ENCODE measurements around the gene OTULIN.

OTULIN gene

GRCh38 chr5:14656898-14657297 is 7.6 kb upstream of the OTULIN start (continued):
- TF ChIP-seq PRDM10 (tag by site-specific recombination; IDR thresholded peaks at IDR 0.05), result no peak
- no peak for TF ChIP-seq ZNF658 (tag by site-specific recombination; IDR thresholded peaks at IDR 0.05)
- no peak for TF ChIP-seq ZNF692 (tag by site-specific recombination; IDR thresholded peaks at IDR 0.05)
- no peak for TF ChIP-seq ZNF600 (tag by site-specific recombination; IDR thresholded peaks at IDR 0.05)
- TF ChIP-seq ZNF2 (tag by site-specific recombination; IDR thresholded peaks at IDR 0.05), result no peak
- TF ChIP-seq FEZF1 (tag by site-specific recombination; IDR thresholded peaks at IDR 0.05), result no peak
- TF ChIP-seq ZBTB7A (tag by site-specific recombination; IDR thresholded peaks at IDR 0.05; ENCODE audit: low read depth), result no peak
- no peak for TF ChIP-seq ZNF747 (tag by site-specific recombination; IDR thresholded peaks at IDR 0.05)
- TF ChIP-seq SP3 (tag by site-specific recombination; IDR thresholded peaks at IDR 0.05), result no peak
- TF ChIP-seq GLI4 (tag by site-specific recombination; IDR thresholded peaks at IDR 0.05), result no peak

GRCh38 chr5:14659821-14660607 is 4.5 kb upstream of the OTULIN start:
- no peak for TF ChIP-seq ZFP3 (tag by site-specific recombination; IDR thresholded peaks at IDR 0.05; ENCODE audit: low read depth)
- TF ChIP-seq OSR2 (tag by site-specific recombination; IDR thresholded peaks at IDR 0.05), result no peak
- no peak for TF ChIP-seq ZNF132 (tag by site-specific recombination; IDR thresholded peaks at IDR 0.05; ENCODE audit: borderline replicate concordance)
- TF ChIP-seq ZNF561 (tag by site-specific recombination; IDR thresholded peaks at IDR 0.05; ENCODE audit: borderline replicate concordance), result no peak
- TF ChIP-seq, protein P1, sequence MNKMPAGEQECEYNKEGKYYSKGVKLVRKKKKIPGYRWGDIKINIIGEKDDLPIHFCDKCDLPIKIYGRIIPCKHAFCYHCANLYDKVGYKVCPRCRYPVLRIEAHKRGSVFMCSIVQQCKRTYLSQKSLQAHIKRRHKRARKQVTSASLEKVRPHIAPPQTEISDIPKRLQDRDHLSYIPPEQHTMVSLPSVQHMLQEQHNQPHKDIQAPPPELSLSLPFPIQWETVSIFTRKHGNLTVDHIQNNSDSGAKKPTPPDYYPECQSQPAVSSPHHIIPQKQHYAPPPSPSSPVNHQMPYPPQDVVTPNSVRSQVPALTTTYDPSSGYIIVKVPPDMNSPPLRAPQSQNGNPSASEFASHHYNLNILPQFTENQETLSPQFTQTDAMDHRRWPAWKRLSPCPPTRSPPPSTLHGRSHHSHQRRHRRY (tag by site-specific recombination; IDR thresholded peaks at IDR 0.05), result no peak
- POLR2A ChIA-PET, result no interaction called here
- H3K4me1 ChIP-seq (ENCODE audit: control insufficient read depth, insufficient read depth, low read length), result peaks cover 3% of the 10 kb centered on the region; the same call in 1 of the 2 replicates
- no peak overlapping the region for H3K4me3 ChIP-seq (ENCODE audit: low read depth, low read length)
- no peaks in the 10 kb centered on the region for H3K9me3 ChIP-seq (ENCODE audit: control insufficient read depth, insufficient read depth, low read depth, low read length)
- CTCF ChIA-PET, result interaction anchor here (0.7 to 1.4 kb wide), 2 partner anchors 12 to 16 kb away, joined by 3 to 6 read pairs; no protein-coding TSS in a partner anchor
- H3K36me3 ChIP-seq (ENCODE audit: control insufficient read depth in 2 of 2, insufficient read depth in 1 of 2, low read length in 2 of 2), result no peaks in the 10 kb centered on the region
- no peak overlapping the region for H3K27ac ChIP-seq (ENCODE audit: extremely low read depth, low read depth, low read length)

GRCh38 chr5:14660833-14661232 is 3.7 kb upstream of the OTULIN start:
- H3K4me1 ChIP-seq (ENCODE audit: control insufficient read depth, insufficient read depth, low read length), result peaks cover 5% of the 10 kb centered on the region; the same call in 1 of the 2 replicates
- POLR2A ChIA-PET, result no interaction called here
- CTCF ChIA-PET, result interaction anchor here (1.4 to 2.3 kb wide), 2 partner anchors 12 kb away, joined by 6 to 9 read pairs; no protein-coding TSS in a partner anchor
- H3K36me3 ChIP-seq (ENCODE audit: control insufficient read depth in 2 of 2, insufficient read depth in 1 of 2, low read length in 2 of 2), result no peaks in the 10 kb centered on the region
- H3K9me3 ChIP-seq (ENCODE audit: control insufficient read depth, insufficient read depth, low read depth, low read length), result no peaks in the 10 kb centered on the region
- no peak overlapping the region for H3K4me3 ChIP-seq (ENCODE audit: low read depth, low read length)
- no peak overlapping the region for H3K27ac ChIP-seq (ENCODE audit: extremely low read depth, low read depth, low read length)
- no peak for TF ChIP-seq ZNF335 (tag by site-specific recombination; conservative IDR thresholded peaks at IDR 0.05)
- TF ChIP-seq KLF7 (tag by site-specific recombination; IDR thresholded peaks at IDR 0.05; ENCODE audit: borderline replicate concordance), result no peak
- no peak for TF ChIP-seq HOXA7 (CRISPR knock-in tag; IDR thresholded peaks at IDR 0.05; ENCODE audit: borderline replicate concordance)
- TF ChIP-seq ZNF416 (tag by site-specific recombination; IDR thresholded peaks at IDR 0.05), result no peak
- no peak for TF ChIP-seq ZNF391 (tag by site-specific recombination; IDR thresholded peaks at IDR 0.05; ENCODE audit: borderline replicate concordance, low read depth)
- TF ChIP-seq ZNF433 (tag by site-specific recombination; IDR thresholded peaks at IDR 0.05; ENCODE audit: low read depth), result no peak
- TF ChIP-seq, protein P2, sequence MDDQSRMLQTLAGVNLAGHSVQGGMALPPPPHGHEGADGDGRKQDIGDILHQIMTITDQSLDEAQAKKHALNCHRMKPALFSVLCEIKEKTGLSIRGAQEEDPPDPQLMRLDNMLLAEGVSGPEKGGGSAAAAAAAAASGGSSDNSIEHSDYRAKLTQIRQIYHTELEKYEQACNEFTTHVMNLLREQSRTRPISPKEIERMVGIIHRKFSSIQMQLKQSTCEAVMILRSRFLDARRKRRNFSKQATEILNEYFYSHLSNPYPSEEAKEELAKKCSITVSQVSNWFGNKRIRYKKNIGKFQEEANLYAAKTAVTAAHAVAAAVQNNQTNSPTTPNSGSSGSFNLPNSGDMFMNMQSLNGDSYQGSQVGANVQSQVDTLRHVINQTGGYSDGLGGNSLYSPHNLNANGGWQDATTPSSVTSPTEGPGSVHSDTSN (CRISPR knock-in tag; IDR thresholded peaks at IDR 0.05), result no peak
- no peak for TF ChIP-seq ZNF174 (tag by site-specific recombination; IDR thresholded peaks at IDR 0.05)
- TF ChIP-seq ZNF555 (tag by site-specific recombination; conservative IDR thresholded peaks at IDR 0.05), result no peak
- TF ChIP-seq ZNF768 (tag by site-specific recombination; IDR thresholded peaks at IDR 0.05), result no peak
- TF ChIP-seq ZNF394 (tag by site-specific recombination; IDR thresholded peaks at IDR 0.05; ENCODE audit: borderline replicate concordance), result no peak
- TF ChIP-seq ZNF350 (tag by site-specific recombination; IDR thresholded peaks at IDR 0.05), result no peak
